KMS-11 (cell line): ENCODE results near the gene MOCS3.

Experiments
- H2AFZ ChIP-seq: fragments of 200-600 bp; sonication (generic); 2 replicates; pipeline ENCODE4 v1.6.1; 2016; ENCODE audit warnings: antibody characterized with exemption, mixed run types, low read depth
- H3K27ac ChIP-seq: fragments of 200-600 bp; sonication (generic); 2 replicates; pipeline ENCODE4 v1.6.1; 2016; ENCODE audit warnings: mild to moderate bottlenecking, mixed run types
- H3K27me3 ChIP-seq: fragments of 200-600 bp; sonication (generic); 2 replicates; pipeline ENCODE4 v1.6.1; 2017; ENCODE audit warnings: mild to moderate bottlenecking, low read depth, mixed run types, moderate library complexity; ENCODE audit not compliant: insufficient read depth
- H3K36me3 ChIP-seq: fragments of 200-600 bp; sonication (generic); 2 replicates; pipeline ENCODE4 v1.6.1; 2017; ENCODE audit warnings: mild to moderate bottlenecking, mixed run types; ENCODE audit not compliant: insufficient read depth
- H3K4me1 ChIP-seq: fragments of 200-600 bp; sonication (generic); 2 replicates; pipeline ENCODE4 v1.6.1; 2016; ENCODE audit warnings: mild to moderate bottlenecking, low read depth, mixed run types; ENCODE audit not compliant: poor library complexity, severe bottlenecking
- H3K4me2 ChIP-seq: fragments of 200-600 bp; sonication (generic); 2 replicates; pipeline ENCODE4 v1.7.0; 2016; ENCODE audit warnings: mild to moderate bottlenecking, mixed run types
- H3K4me3 ChIP-seq: fragments of 200-600 bp; sonication (generic); IDR thresholded peaks from 2 replicates; pipeline ENCODE4 v1.6.1; 2017; ENCODE audit warnings: low read depth, low read length, mixed read lengths; ENCODE audit not compliant: insufficient read depth
- H3K79me2 ChIP-seq: fragments of 200-600 bp; sonication (generic); 2 replicates; pipeline ENCODE4 v1.6.1; 2016; ENCODE audit warnings: low read depth, mixed run types; ENCODE audit not compliant: insufficient read depth
- H3K9ac ChIP-seq: fragments of 200-600 bp; sonication (generic); 2 replicates; pipeline ENCODE4 v1.6.1; 2016; ENCODE audit warnings: mild to moderate bottlenecking, mixed run types
- H4K20me1 ChIP-seq: fragments of 200-600 bp; sonication (generic); 2 replicates; pipeline ENCODE4 v1.6.1; 2016; ENCODE audit warnings: mild to moderate bottlenecking, mixed run types; ENCODE audit not compliant: insufficient read depth
- TF ChIP-seq, protein P1 (sequence below): fragments of 200-600 bp; sonication (generic); conservative IDR thresholded peaks from 2 replicates; pipeline ENCODE4 v1.6.1; 2017; ENCODE audit warnings: low read depth, mild to moderate bottlenecking, antibody characterized with exemption, low read length, moderate library complexity, mixed read lengths

The MOCS3 gene

DNA sequence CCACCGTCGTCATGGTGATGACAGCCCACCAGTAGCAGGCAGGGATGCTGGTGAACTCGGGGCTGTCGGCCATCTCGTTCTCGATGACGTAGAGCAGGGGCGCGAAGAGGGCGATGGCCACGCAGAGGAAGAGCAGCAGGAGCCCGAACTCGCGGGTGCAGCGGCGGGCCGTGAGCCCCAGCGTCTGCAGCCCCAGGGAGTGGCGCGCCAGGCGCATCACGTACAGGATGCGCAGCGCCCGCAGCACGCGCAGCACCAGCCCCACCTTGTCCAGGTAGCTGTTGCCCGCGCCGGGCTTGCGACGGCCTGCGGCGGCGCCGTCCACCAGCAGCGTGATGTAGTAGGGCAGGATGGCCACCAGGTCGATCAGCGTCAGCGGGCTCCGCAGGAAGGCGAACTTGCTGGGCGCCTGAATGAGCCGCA is 45.7 kb downstream of the MOCS3 start:
- Histone ChIP-seq H3K4me1 (no peaks in the 10 kb centered on the region), H4K20me1 (no peaks in the 10 kb centered on the region), H3K4me2 (no peak overlapping the region), H3K9ac (no peak overlapping the region), H3K4me3 (no peak overlapping the region), H3K36me3 (no peaks in the 10 kb centered on the region), H3K27ac (no peak overlapping the region), H3K79me2 (no peaks in the 10 kb centered on the region), H3K27me3 (no peaks in the 10 kb centered on the region), H2AFZ (no peak overlapping the region)
- TF ChIP-seq, protein P1, sequence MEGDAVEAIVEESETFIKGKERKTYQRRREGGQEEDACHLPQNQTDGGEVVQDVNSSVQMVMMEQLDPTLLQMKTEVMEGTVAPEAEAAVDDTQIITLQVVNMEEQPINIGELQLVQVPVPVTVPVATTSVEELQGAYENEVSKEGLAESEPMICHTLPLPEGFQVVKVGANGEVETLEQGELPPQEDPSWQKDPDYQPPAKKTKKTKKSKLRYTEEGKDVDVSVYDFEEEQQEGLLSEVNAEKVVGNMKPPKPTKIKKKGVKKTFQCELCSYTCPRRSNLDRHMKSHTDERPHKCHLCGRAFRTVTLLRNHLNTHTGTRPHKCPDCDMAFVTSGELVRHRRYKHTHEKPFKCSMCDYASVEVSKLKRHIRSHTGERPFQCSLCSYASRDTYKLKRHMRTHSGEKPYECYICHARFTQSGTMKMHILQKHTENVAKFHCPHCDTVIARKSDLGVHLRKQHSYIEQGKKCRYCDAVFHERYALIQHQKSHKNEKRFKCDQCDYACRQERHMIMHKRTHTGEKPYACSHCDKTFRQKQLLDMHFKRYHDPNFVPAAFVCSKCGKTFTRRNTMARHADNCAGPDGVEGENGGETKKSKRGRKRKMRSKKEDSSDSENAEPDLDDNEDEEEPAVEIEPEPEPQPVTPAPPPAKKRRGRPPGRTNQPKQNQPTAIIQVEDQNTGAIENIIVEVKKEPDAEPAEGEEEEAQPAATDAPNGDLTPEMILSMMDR, result no peak

DNA sequence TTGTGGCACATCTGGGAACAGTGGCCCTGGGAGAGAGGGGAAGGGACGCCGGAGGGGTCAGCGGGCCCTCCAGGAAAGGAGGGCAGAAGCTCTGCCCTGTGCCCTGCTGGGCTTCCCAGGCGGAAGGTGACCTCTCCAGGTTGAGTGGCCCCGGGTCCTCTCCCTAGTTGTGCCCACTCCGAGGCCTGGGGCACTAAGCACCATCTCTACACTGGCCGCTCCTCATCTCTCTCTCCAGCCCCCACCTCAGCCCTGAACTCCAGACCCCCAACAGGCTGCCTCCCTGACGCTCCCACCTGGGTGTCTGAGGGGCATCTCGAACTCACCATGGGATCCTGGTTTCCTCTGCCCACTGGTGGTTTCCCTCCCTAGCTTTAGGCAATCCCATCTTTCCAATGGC is 46.2 kb downstream of the MOCS3 start:
- no peaks in the 10 kb centered on the region for H3K79me2 ChIP-seq
- no peaks in the 10 kb centered on the region for H3K36me3 ChIP-seq
- TF ChIP-seq, protein P1, result no peak
- no peaks in the 10 kb centered on the region for H4K20me1 ChIP-seq
- H3K4me1 ChIP-seq, result no peaks in the 10 kb centered on the region
- H3K4me2 ChIP-seq, result no peak overlapping the region
- H3K27me3 ChIP-seq, result no peaks in the 10 kb centered on the region
- H3K9ac ChIP-seq, result no peak overlapping the region
- no peak overlapping the region for H3K4me3 ChIP-seq
- no peak overlapping the region for H2AFZ ChIP-seq
- H3K27ac ChIP-seq, result no peak overlapping the region

GRCh38 chr20:51005214-51005613 is 46.6 kb downstream of the MOCS3 start:
- no peaks in the 10 kb centered on the region for H3K4me1 ChIP-seq
- H3K36me3 ChIP-seq, result no peaks in the 10 kb centered on the region
- no peaks in the 10 kb centered on the region for H4K20me1 ChIP-seq
- H3K27ac ChIP-seq, result no peak overlapping the region
- H3K4me2 ChIP-seq, result no peak overlapping the region
- no peak overlapping the region for H3K4me3 ChIP-seq
- no peak overlapping the region for H3K9ac ChIP-seq
- no peaks in the 10 kb centered on the region for H3K27me3 ChIP-seq
- H2AFZ ChIP-seq, result no peak overlapping the region
- no peaks in the 10 kb centered on the region for H3K79me2 ChIP-seq
- TF ChIP-seq, protein P1, result no peak

- TF ChIP-seq, protein P1, result no peak
- H3K27ac ChIP-seq, result no peak overlapping the region
- H3K79me2 ChIP-seq, result no peaks in the 10 kb centered on the region
- H3K4me1 ChIP-seq, result no peaks in the 10 kb centered on the region
- no peak overlapping the region for H3K9ac ChIP-seq
- no peak overlapping the region for H2AFZ ChIP-seq
- H3K27me3 ChIP-seq, result no peaks in the 10 kb centered on the region
- no peak overlapping the region for H3K4me2 ChIP-seq
- H3K36me3 ChIP-seq, result no peaks in the 10 kb centered on the region
- no peaks in the 10 kb centered on the region for H4K20me1 ChIP-seq
- H3K4me3 ChIP-seq, result no peak overlapping the region
These were observed 50.1 kb downstream of the MOCS3 start for GRCh38 chr20:51008718-51009117.
